HepG2 (cell line): ENCODE data around the gene VARS1. TPM values are rescaled to one million over a fixed set of nuclear protein-coding genes. Genes with fewer than 3 reads are reported as not detected.

Experiments used
- ATAC-seq: fragments of 200-7000 bp; cut with Tn5 transposase; 3 replicates; pipeline ENCODE4 v1.9.1; 2020; ENCODE audit warnings: mild to moderate bottlenecking, moderate library complexity
- BruUV-seq: library from RNA; stranded (reverse); fragments of 400-500 nt; replicated peaks from 2 replicates; lab custom pipeline; 2021; lab: Mats Ljungman, UMichigan
- CTCF ChIA-PET: fragments of 300-600 bp; formaldehyde crosslinking; extraction: SDS; loops from one replicate; lab custom pipeline; 2021; ENCODE audit warnings: low total read pairs, inconsistent platforms, low intra/inter-chr PET ratio; lab: Yijun Ruan, JAX
- POLR2A ChIA-PET: fragments of 350-600 bp; sonication (Branson Sonifier 250); formaldehyde crosslinking; loops from one replicate; lab custom pipeline; 2020; ENCODE audit warnings: antibody characterized with exemption, inconsistent platforms; lab: Yijun Ruan, JAX
- DNase-seq: peaks from one replicate; pipeline ENCODE4 v3.0.0-alpha.2; 2015; ENCODE audit warnings: low spot score
- FAIRE-seq: peaks from 3 replicates; lab custom pipeline; 2011; peaks lifted over from hg19 to GRCh38; lab: Jason Lieb, UNC
- H2AFZ ChIP-seq: one replicate; pipeline ENCODE4 v1.6.1; 2011; ENCODE audit warnings: low read length, inconsistent platforms
- H3K27ac ChIP-seq: fragments of 300-600 bp; 3 replicates; pipeline ENCODE4 v1.8.0; 2011; ENCODE audit warnings: mixed run types, mild to moderate bottlenecking, mixed read lengths, low read length, inconsistent platforms; ENCODE audit not compliant: insufficient read depth; ENCODE audit errors: extremely low read length
- H3K27me3 ChIP-seq, 2 experiments: fragments of 200-600 bp in 1 of 2; 2 replicates in 1 of 2; 3 replicates in 1 of 2; pipeline versions ENCODE4 v1.6.0 to v1.8.0; 2011; ENCODE audit warnings: low read length in 2 of 2, mild to moderate bottlenecking in 2 of 2, moderate library complexity in 2 of 2, inconsistent platforms in 1 of 2; ENCODE audit not compliant: insufficient read depth in 2 of 2, control insufficient read depth in 1 of 2
- H3K36me3 ChIP-seq, 2 experiments: fragments of 200-600 bp in 1 of 2; replicated peaks in 1 of 2; 2 replicates in 1 of 2; 3 replicates in 1 of 2; pipeline versions ENCODE4 v1.5.1 to v1.8.0; 2011; ENCODE audit warnings: low read length in 2 of 2, inconsistent platforms in 1 of 2; ENCODE audit not compliant: insufficient read depth in 2 of 2, control insufficient read depth in 1 of 2
- H3K4me1 ChIP-seq: 2 replicates; pipeline ENCODE4 v1.5.1; 2012; ENCODE audit warnings: low read length, inconsistent platforms; ENCODE audit not compliant: insufficient read depth
- H3K4me2 ChIP-seq: 2 replicates; pipeline ENCODE4 v1.6.0; 2011; ENCODE audit warnings: low read depth, low read length, inconsistent platforms
- H3K4me3 ChIP-seq, 3 experiments: fragments of 200-600 bp in 1 of 3; sonication (generic), shearing (Covaris generic) in 1 of 3; replicated peaks in 1 of 3; 2 replicates each; pipeline ENCODE4 v1.5.1; 2011 to 2016; ENCODE audit warnings: low read length in 3 of 3, inconsistent platforms in 2 of 3, low read depth in 2 of 3, mild to moderate bottlenecking in 2 of 3, control low read depth in 1 of 3, mixed read lengths in 1 of 3; ENCODE audit not compliant: insufficient read depth in 1 of 3
- H3K79me2 ChIP-seq: one replicate; pipeline ENCODE4 v1.6.1; 2011; ENCODE audit warnings: low read length, inconsistent platforms; ENCODE audit not compliant: insufficient read depth
- H3K9ac ChIP-seq: 2 replicates; pipeline ENCODE4 v1.6.0; 2011; ENCODE audit warnings: mild to moderate bottlenecking, low read depth, low read length, inconsistent platforms; ENCODE audit not compliant: insufficient read depth
- H3K9me3 ChIP-seq: 2 replicates; pipeline ENCODE4 v1.5.1; 2012; ENCODE audit warnings: mild to moderate bottlenecking, low read length
- H4K20me1 ChIP-seq: 2 replicates; pipeline ENCODE4 v1.6.0; 2011; ENCODE audit warnings: inconsistent platforms, mild to moderate bottlenecking, low read length, moderate library complexity; ENCODE audit not compliant: insufficient read depth
- ARID4A ChIP-seq: sonication (generic); formaldehyde crosslinking; IDR thresholded peaks from 2 replicates; pipeline ENCODE4 v1.5.0; 2020; ENCODE audit warnings: mild to moderate bottlenecking, missing genetic modification reagents, borderline replicate concordance
- CENPT ChIP-seq: sonication (generic); formaldehyde crosslinking; IDR thresholded peaks from 2 replicates; pipeline ENCODE4 v1.8.0; 2022; ENCODE audit warnings: low read depth, mild to moderate bottlenecking, moderate library complexity, missing genetic modification reagents
- GABPB1 ChIP-seq: IDR thresholded peaks from 2 replicates; pipeline ENCODE4 v1.6.1; 2016; ENCODE audit warnings: mild to moderate bottlenecking, missing genetic modification reagents, moderate library complexity, missing compliant biosample characterization
- MBD4 ChIP-seq: IDR thresholded peaks from 2 replicates; pipeline ENCODE4 v1.6.1; 2012; ENCODE audit warnings: low read length, inconsistent platforms, borderline replicate concordance
- SMC3 ChIP-seq: IDR thresholded peaks from 2 replicates; pipeline ENCODE4 v1.6.1; 2011; ENCODE audit warnings: low read length, improper control_type of control experiment
- STAG1 ChIP-seq: sonication (generic); formaldehyde crosslinking; IDR thresholded peaks from 2 replicates; pipeline ENCODE4 v1.4.0; 2020; ENCODE audit warnings: missing genetic modification reagents
- TEAD3 ChIP-seq: optimal IDR thresholded peaks from 2 replicates; pipeline ENCODE3; 2016; ENCODE audit warnings: borderline replicate concordance
- ZBTB7B ChIP-seq: sonication (generic); formaldehyde crosslinking; IDR thresholded peaks from 2 replicates; pipeline ENCODE4 v1.4.0; 2020; ENCODE audit warnings: missing genetic modification reagents
- ZNF335 ChIP-seq: sonication (generic); formaldehyde crosslinking; IDR thresholded peaks from 2 replicates; pipeline ENCODE4 v1.4.0; 2020; ENCODE audit warnings: missing genetic modification reagents
- WGBS: methylation state at CpG from one replicate; pipeline ENCODE4 v1.1.6; 2017; ENCODE audit warnings: low lambda C conversion rate; 5-methylcytosine and 5-hydroxymethylcytosine counted together
- in situ Hi-C: cut with HindIII; loops from 2 replicates; pipeline ENCODE4 v1.10.0; 2017; ENCODE audit warnings: low pct_unique_long_range_greater_than_20kb; ENCODE audit not compliant: extremely low pct_ligation_motif_present
- intact Hi-C: fragments of 100-400 bp; cut with micrococcal nuclease; formaldehyde crosslinking; loops from one replicate; pipeline ENCODE4 v1.10.0; 2022; ENCODE audit not compliant: unreplicated experiment
- polyA plus RNA-seq, 8 experiments: library from polyadenylated mRNA; depleted of rRNA in 3 of 8; stranded (reverse) in 7 of 8; unstranded in 1 of 8; fragments of >200 nt; fragmentation: Illumina TruSeq in 4 of 8; extraction: Trizol in 4 of 8; gene quantifications; 2 replicates each; pipeline versions ENCODE4 v1.2.1 to v1.2.3, GENCODE V29; 2011 to 2016; ENCODE audit warnings: low read depth in 4 of 8, missing spikeins in 1 of 8, mixed read lengths in 1 of 8; ENCODE audit not compliant: insufficient read depth in 1 of 8
- total RNA-seq, 5 experiments: library from RNA; depleted of rRNA; stranded (reverse); fragments of >200 nt; fragmentation: Illumina TruSeq; extraction: Trizol; gene quantifications; 2 replicates each; pipeline ENCODE4 v1.2.3, GENCODE V29; 2016; ENCODE audit warnings: low read depth in 1 of 5
- TF ChIP-seq, protein P1 (sequence below): IDR thresholded peaks from 2 replicates; pipeline ENCODE4 v1.6.1; 2016; ENCODE audit warnings: low read depth, borderline replicate concordance
- TF ChIP-seq, protein P2 (sequence below): sonication (generic); formaldehyde crosslinking; IDR thresholded peaks from 2 replicates; pipeline ENCODE4 v1.4.0; 2020; ENCODE audit warnings: low read depth, missing genetic modification reagents
- TF ChIP-seq, protein P3 (sequence below): sonication (generic); formaldehyde crosslinking; IDR thresholded peaks from 2 replicates; pipeline ENCODE4 v1.4.0; 2020; ENCODE audit warnings: missing genetic modification reagents

VARS1 gene
- total and polyA plus RNA-seq, 2 of the 13 experiments (the other 11 are each of a cell fraction or from before 2014, with no cell fraction given) = 14.7 to 56.1 TPM

GRCh38 chr6:31791324-31792089 is 4.0 kb downstream of the VARS1 start:
- ATAC-seq = peak; percentile 63
- Histone ChIP-seq H3K9ac (no peak overlapping the region), H3K4me2 (no peak overlapping the region), H3K79me2 (peaks cover 22% of the 10 kb centered on the region), H2AFZ (no peak overlapping the region), H3K27me3 (no peaks in the 10 kb centered on the region; a peak in 1 of 5 replicates), H3K27ac (no peak overlapping the region), H4K20me1 (no peaks in the 10 kb centered on the region), H3K4me1 (peaks cover 25% of the 10 kb centered on the region), H3K36me3 (peaks cover 9 to 31% of the 10 kb centered on the region in 2 experiments), H3K4me3 (no peak overlapping the region), H3K9me3 (no peaks in the 10 kb centered on the region)
- ChIA-PET POLR2A (interaction anchor here (0.5 to 3.6 kb wide), 16 partner anchors 13 to 149 kb away, joined by 3 to 40 read pairs (median 6); partner anchors contain the start of genes C6orf47, CLIC1, EHMT2 and HSPA1A), CTCF (interaction anchor here (0.6 to 2.6 kb wide), 5 partner anchors 19 to 322 kb away, joined by 3 to 10 read pairs (median 3); no protein-coding TSS in a partner anchor)
- DNase-seq = peak; percentile 65
- in situ Hi-C loops (no loop called here), intact Hi-C loops (no loop called here)
- FAIRE-seq = peak; percentile 76
- no TSS peak for BruUV-seq
- WGBS = 75% methylated on average over 10 of the region's 12 CpGs
- TF ChIP-seq GABPB1 (CRISPR knock-in tag) (0 out of 2 replicates have a peak, but pooled peaks have one; percentile 32), ZNF335 (peak; percentile 93), SMC3 (peak; percentile 79), TEAD3 (CRISPR knock-in tag) (peak; percentile 63), ARID4A (CRISPR knock-in tag) (peak; percentile 20; the same call in 1 of the 2 replicates), STAG1 (CRISPR knock-in tag) (peak; percentile 69), CENPT (CRISPR knock-in tag) (no peak), ZBTB7B (CRISPR knock-in tag) (peak; percentile 32; the same call in 1 of the 2 replicates), MBD4 (no peak)
- TF ChIP-seq, protein P1, sequence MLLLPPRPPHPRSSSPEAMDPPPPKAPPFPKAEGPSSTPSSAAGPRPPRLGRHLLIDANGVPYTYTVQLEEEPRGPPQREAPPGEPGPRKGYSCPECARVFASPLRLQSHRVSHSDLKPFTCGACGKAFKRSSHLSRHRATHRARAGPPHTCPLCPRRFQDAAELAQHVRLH (CRISPR knock-in tag) = 0 out of 2 replicates have a peak, but pooled peaks have one; percentile 36
- TF ChIP-seq, protein P2, sequence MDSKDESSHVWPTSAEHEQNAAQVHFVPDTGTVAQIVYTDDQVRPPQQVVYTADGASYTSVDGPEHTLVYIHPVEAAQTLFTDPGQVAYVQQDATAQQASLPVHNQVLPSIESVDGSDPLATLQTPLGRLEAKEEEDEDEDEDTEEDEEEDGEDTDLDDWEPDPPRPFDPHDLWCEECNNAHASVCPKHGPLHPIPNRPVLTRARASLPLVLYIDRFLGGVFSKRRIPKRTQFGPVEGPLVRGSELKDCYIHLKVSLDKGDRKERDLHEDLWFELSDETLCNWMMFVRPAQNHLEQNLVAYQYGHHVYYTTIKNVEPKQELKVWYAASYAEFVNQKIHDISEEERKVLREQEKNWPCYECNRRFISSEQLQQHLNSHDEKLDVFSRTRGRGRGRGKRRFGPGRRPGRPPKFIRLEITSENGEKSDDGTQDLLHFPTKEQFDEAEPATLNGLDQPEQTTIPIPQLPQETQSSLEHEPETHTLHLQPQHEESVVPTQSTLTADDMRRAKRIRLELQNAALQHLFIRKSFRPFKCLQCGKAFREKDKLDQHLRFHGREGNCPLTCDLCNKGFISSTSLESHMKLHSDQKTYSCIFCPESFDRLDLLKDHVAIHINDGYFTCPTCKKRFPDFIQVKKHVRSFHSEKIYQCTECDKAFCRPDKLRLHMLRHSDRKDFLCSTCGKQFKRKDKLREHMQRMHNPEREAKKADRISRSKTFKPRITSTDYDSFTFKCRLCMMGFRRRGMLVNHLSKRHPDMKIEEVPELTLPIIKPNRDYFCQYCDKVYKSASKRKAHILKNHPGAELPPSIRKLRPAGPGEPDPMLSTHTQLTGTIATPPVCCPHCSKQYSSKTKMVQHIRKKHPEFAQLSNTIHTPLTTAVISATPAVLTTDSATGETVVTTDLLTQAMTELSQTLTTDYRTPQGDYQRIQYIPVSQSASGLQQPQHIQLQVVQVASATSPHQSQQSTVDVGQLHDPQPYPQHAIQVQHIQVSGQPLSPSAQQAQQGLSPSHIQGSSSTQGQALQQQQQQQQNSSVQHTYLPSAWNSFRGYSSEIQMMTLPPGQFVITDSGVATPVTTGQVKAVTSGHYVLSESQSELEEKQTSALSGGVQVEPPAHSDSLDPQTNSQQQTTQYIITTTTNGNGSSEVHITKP (CRISPR knock-in tag) = peak; percentile 52; the same call in 1 of the 2 replicates
- TF ChIP-seq, protein P3, sequence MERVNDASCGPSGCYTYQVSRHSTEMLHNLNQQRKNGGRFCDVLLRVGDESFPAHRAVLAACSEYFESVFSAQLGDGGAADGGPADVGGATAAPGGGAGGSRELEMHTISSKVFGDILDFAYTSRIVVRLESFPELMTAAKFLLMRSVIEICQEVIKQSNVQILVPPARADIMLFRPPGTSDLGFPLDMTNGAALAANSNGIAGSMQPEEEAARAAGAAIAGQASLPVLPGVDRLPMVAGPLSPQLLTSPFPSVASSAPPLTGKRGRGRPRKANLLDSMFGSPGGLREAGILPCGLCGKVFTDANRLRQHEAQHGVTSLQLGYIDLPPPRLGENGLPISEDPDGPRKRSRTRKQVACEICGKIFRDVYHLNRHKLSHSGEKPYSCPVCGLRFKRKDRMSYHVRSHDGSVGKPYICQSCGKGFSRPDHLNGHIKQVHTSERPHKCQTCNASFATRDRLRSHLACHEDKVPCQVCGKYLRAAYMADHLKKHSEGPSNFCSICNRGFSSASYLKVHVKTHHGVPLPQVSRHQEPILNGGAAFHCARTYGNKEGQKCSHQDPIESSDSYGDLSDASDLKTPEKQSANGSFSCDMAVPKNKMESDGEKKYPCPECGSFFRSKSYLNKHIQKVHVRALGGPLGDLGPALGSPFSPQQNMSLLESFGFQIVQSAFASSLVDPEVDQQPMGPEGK (CRISPR knock-in tag) = peak; percentile 41; the same call in 1 of the 2 replicates
